GDM1 (cell line): Measurements from ENCODE around the gene TWSG1.

Experiments
- DNase-seq: peaks from one replicate; lab custom pipeline; 2025; lab: John Stamatoyannopoulos, UW

Gene TWSG1

GRCh38 chr18:9334329-9334972, at the start of gene TWSG1:
TWSG1 (plus strand) TSS chr18:9334773; CDS start chr18:9337230, 2,457 bp downstream.
- peak; percentile 85 for DNase-seq

- DNase-seq: no peak
These were observed 49.0 kb upstream of the TWSG1 start for GRCh38 chr18:9285604-9286003.

- no peak for DNase-seq
These were observed 47.5 kb upstream of the TWSG1 start for GRCh38 chr18:9287036-9287435.

- DNase-seq: no peak
These were observed 44.9 kb upstream of the TWSG1 start for GRCh38 chr18:9289698-9290097.

DNA sequence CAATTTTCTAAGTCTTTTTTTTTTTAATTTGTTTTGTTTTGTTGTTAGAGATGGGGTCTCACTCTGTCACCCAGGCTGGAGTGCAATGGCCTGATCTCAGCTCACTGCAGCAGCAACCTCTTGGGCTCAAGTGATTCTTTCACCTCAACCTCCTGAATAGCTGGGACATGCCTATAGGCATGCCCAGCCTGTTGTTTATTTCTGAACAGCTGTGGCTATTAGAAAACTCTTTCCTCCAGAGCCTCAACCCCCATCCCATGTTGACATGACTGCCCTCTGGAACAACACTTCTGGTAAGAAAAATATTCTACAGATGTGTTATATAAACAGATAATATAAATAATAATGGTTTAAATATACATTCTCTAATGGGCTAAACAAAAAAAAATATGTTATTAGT, 44.4 kb upstream of the TWSG1 start:
- DNase-seq: no peak

GRCh38 chr18:9292047-9292446, 42.5 kb upstream of the TWSG1 start:
- DNase-seq: no peak

GRCh38 chr18:9293948-9294347, 40.6 kb upstream of the TWSG1 start:
- DNase-seq: no peak

DNA sequence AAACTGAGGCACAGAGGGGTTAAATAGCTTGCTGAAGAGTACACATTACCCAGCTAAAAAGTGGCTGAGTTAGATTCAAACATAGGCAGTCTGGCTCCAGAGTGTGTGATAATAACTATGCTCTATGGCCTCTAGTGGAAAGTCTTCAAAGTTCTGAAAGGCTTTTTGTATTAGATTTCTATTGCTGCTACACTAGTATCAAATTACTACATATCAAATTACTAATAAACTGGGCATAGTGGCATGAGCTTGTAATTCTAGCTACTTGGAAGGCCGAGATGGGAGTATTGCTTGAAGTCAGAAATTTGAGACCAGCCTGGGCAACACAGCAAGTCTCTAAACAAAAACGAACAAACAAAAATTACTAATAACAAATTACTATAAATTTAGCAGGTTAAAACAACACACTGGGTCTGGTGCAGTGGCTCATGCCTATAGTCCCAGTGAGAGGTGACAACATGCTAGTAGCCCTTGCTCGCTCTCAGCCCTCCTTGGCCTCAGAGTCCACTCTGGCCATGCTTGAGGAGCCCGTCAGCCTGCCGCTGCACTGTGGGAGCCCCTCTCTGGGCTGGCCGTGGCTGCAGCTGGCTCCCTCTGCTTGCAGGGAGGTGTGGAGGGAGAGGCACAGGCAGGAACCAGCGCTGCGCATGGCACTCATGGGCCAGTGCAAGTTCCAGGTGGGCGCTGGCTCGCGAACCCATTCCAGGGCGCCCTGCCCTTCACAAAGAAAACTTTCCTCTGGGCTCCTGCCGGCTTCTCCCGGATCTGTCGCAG, 38.2 kb upstream of the TWSG1 start:
- DNase-seq: no peak

GRCh38 chr18:9297007-9297393, 37.6 kb upstream of the TWSG1 start:
- no peak for DNase-seq

DNA sequence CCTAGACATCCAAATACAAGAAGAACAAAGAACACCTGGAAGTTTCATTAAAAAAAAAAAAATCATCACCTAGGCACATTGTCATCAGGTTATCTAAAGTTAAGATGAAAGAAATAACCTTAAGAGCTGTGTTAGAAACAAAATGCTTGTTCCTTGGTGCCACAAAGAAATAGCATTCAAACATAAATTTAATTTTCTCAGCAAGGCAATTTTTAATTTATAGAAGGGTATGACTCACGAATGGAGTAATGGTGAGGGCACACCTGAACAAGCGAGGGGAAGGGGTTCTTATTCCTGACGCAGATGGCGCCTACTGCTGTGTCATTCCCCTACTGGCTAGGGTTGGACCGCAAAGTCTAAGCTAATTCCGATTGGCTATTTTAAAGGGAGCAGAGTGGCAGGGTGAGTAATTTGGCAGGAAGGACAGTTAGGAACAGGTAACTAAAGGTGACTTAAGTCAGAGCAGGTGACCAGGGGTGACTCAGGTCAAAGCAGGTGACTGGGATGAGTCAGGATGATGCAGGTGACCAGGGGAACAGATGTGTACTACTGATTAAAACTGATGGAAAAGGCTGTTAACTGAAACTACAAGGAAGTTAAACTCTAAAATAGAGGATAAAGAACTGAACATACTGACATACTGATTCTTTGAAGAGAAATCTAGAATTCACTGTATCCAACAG, 30.0 kb upstream of the TWSG1 start:
- DNase-seq: no peak

DNA sequence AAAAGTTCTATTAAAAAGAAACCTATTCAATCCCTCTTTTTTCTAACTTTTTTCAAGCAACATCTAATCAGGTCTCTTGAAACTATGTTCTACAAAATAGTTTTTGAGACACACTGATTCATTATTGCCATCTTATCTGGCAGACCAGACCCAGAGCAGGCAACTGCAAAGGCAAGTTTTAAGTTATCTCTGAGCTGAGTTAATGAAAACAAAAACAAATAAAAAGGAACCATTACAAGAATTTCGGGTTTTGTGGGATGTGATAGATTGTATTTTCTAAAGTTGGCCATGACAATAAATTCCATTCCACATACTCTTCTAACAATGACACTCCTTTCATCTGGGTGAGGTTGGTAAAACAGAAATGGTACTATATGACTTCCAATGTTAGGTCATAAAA, 15.2 kb upstream of the TWSG1 start:
- DNase-seq: no peak

DNA sequence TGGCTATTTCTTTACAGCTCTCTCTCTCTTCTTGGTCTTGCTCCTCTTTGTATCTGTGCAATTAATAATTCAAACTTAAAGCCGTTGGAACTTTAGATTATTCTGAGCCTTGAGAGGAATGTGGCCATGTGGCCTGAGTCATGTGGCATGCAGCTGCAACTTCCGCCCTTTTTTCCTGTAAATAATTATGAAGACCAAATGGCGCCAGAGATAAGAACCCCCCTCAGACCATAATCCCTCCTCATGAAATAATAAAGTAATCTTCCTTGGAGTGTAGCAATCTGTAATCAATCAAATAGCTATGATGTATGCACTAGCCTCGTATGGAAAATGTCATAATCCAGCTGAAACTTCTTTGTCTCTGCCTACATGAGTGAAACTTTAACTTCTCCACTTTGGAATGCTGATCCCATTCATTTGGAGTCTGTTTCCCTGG, 13.5 kb upstream of the TWSG1 start:
- DNase-seq: no peak

DNA sequence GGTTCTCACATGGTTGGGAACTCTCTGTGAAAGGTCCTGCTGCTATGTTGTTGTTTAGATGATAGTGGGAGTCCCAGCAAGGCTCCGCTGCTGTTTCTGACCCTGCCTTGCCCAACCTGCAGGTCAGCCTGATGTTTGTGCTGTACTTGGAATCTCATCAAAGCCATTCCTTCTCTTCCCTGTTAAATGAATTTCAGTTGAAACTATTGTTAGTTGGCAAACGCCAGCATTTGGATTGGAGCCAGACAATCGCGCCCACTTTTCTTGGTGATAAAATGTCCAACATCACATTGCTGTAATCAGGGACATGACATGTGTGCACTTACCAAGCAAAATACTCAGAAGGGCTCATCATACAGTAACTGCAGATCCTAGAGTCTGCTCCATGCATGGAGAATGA, 12.8 kb upstream of the TWSG1 start:
- DNase-seq: no peak

- DNase-seq: no peak
These were observed 11.8 kb upstream of the TWSG1 start for GRCh38 chr18:9322744-9323143.

DNA sequence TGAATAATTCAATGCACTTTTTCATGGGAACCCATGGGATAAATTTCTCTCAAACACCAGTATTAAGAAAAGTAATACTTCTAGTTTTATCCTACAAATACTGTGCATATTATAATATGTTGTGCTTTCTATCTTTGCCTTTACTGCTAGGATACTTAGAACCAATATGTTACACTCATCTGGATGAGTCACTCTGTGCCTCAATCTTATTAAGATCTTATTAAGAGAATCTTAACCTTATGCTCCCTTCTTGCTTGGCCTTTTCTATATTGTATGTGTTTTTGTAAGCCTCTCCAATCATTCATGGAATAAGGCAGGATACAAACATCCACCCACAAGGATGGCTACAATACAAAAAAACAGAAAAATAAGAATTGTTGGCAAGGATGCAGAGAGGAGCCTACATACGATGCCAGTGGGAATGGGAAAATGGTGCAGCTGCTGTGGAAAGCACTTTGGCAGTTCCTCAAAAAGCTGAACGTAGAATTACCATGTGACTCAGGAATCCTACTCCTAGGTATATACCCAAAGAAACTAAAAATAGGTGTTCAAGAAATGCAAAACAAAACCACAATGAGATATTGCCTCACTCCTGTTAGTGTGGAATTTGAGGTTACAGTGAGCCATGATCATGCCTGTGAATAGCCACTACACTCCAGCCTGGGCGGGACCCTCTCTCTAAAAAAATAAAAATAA, 10.7 kb upstream of the TWSG1 start:
- DNase-seq: no peak

- DNase-seq: no peak
These were observed 8.9 kb upstream of the TWSG1 start for GRCh38 chr18:9325716-9326115.

GRCh38 chr18:9328776-9329175, 5.8 kb upstream of the TWSG1 start:
- no peak for DNase-seq

DNA sequence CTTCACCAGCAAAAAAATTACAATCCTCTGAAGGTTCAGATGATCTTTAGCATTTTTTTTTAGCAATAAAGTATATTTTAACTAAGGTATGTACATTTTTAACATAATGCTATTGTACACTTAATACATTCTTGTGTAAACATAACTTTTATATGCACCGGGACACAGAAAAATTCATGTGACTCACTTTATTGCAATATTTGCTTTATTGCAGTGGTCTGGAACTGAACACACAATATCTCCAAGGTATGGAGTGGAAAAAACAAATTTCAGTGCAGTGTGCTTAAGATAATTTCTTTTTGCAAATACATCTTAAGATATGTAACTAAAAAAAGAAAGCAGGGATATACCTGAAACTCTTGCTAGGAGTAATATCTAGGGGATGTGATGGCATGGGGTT, 5.1 kb upstream of the TWSG1 start:
- DNase-seq: no peak

GRCh38 chr18:9330419-9330818, 4.2 kb upstream of the TWSG1 start:
- DNase-seq: no peak

DNA sequence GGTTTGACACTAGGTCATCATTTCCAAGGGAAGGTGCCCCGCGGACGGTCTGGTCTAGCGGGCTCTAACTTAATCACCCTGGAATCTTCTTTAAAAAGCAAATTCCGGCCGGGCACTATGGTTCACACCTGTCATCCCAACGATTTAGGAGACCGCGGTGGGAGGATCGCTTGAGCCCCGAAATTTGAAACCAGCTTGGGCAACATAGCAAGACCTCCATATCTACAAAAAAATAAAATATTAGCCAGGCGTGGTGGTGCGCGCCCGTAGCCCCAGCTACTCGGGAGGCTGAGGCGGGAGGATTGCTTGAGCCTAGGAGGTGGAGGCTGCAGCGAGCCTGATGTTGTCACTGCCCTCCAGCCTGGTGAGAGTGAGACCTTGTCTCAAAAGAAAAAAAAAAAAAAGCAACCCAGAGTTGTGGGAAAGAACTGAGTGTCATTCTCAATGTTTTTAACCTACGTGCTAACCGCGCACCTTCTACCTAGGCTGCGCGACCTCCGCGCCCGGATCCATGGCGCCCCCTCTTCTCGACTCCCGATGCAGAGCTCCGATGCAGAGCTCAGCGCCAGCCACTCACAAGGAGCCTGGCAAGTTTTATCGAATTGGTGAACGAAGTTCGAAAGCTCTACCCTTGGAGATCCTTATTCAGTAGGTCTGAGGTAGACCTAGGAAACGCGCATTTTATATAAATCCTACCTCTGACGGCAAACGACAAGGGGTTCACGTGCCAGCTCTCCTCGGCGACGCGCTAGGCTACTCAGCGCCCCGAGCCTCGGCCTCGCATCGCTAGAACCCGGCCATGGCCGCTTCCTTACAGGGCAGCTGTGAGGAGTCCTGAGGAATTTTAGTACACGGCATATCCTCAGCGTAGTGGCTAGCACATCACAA, 888 bp upstream of the TWSG1 start:
- peak; percentile 51 for DNase-seq

DNA sequence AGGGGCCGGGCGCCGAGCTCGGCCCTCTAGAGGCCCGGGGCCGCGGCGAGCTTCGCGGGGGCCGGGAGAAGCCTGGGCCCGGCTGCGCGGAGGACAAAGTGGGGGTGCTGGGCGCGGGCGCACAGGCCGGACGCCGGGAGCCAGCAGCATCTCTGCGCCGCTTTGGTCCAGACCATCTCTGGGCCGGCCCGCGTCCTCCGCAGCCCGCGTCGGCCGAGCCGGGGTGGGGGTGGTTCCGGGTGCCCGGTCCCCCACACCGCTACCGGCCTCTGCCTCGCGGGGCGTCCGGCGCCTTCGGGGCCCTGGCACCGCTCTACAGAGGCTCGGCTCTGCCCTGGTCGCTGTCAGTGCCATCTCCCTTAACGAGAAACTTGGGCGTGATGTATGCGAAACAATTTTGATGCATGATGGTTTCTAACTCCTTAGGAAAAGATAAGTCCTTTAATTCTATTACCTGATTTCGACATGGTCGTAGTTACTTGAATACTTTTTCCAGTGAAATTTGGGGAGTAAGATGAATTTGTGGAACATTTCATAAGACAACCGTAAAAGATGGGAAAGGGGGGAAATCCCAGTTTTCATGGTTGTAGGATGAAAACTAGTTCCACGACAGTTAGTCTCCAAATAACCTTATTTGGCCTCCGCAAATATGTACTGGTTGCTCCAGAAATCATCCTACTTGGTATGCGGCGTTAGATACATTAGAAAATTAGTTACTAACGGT, 562 bp downstream of the TWSG1 start:
- no peak for DNase-seq
